HepG2 (cell line): Measurements from ENCODE around the gene SFRP4. TPM values are rescaled to one million over a fixed set of nuclear protein-coding genes. Genes with fewer than 3 reads are reported as not detected.
A peak's percentile ranks its signal among the peaks of the same experiment; 100 is the strongest.

Experiments
- ARNTL ChIP-seq: sonication (generic); formaldehyde crosslinking; IDR thresholded peaks from 2 replicates; pipeline ENCODE4 v1.4.0; 2020; ENCODE audit warnings: mild to moderate bottlenecking, missing genetic modification reagents
- ATAD3A ChIP-seq: sonication (generic); formaldehyde crosslinking; IDR thresholded peaks from 2 replicates; pipeline ENCODE4 v1.4.0; 2020; ENCODE audit warnings: missing genetic modification reagents
- BATF2 ChIP-seq: sonication (generic); formaldehyde crosslinking; IDR thresholded peaks from 2 replicates; pipeline ENCODE4 v1.8.0; 2022; ENCODE audit warnings: mild to moderate bottlenecking, missing genetic modification reagents, moderate library complexity
- EED ChIP-seq: sonication (generic); formaldehyde crosslinking; IDR thresholded peaks from 2 replicates; pipeline ENCODE4 v1.5.0; 2020; ENCODE audit warnings: mild to moderate bottlenecking, missing genetic modification reagents
- FOSL1 ChIP-seq: sonication (generic); formaldehyde crosslinking; IDR thresholded peaks from 2 replicates; pipeline ENCODE4 v1.9.0; 2021; ENCODE audit warnings: missing genetic modification reagents, borderline replicate concordance
- HDAC1 ChIP-seq: sonication (generic); formaldehyde crosslinking; IDR thresholded peaks from 2 replicates; pipeline ENCODE4 v1.5.1; 2020; ENCODE audit warnings: mild to moderate bottlenecking, missing genetic modification reagents
- HDAC2 ChIP-seq: sonication (generic); formaldehyde crosslinking; IDR thresholded peaks from 2 replicates; pipeline ENCODE4 v1.4.0; 2020; ENCODE audit warnings: missing genetic modification reagents
- NFATC3 ChIP-seq: sonication (generic); formaldehyde crosslinking; IDR thresholded peaks from 2 replicates; pipeline ENCODE4 v1.5.1; 2020; ENCODE audit warnings: mild to moderate bottlenecking, missing genetic modification reagents
- NPAS2 ChIP-seq: sonication (generic); formaldehyde crosslinking; IDR thresholded peaks from 2 replicates; pipeline ENCODE4 v1.8.0; 2022; ENCODE audit warnings: mild to moderate bottlenecking, missing genetic modification reagents, borderline replicate concordance
- PLRG1 ChIP-seq: fragments of 450-650 bp; conservative IDR thresholded peaks from 2 replicates; pipeline ENCODE4 v1.6.1; 2016
- STAG1 ChIP-seq: sonication (generic); formaldehyde crosslinking; IDR thresholded peaks from 2 replicates; pipeline ENCODE4 v1.4.0; 2020; ENCODE audit warnings: missing genetic modification reagents
- ZBTB42 ChIP-seq: sonication (generic); formaldehyde crosslinking; IDR thresholded peaks from 2 replicates; pipeline ENCODE4 v1.5.0; 2020; ENCODE audit warnings: mild to moderate bottlenecking, missing genetic modification reagents
- ZNF142 ChIP-seq: sonication (generic); formaldehyde crosslinking; IDR thresholded peaks from 2 replicates; pipeline ENCODE4 v1.4.0; 2020; ENCODE audit warnings: missing genetic modification reagents
- ZNF276 ChIP-seq: sonication (generic); formaldehyde crosslinking; IDR thresholded peaks from 2 replicates; pipeline ENCODE4 v1.4.0; 2020; ENCODE audit warnings: mild to moderate bottlenecking, low read depth, missing genetic modification reagents
- ZNF292 ChIP-seq: sonication (generic); formaldehyde crosslinking; IDR thresholded peaks from 2 replicates; pipeline ENCODE4 v1.8.1; 2022; ENCODE audit warnings: mild to moderate bottlenecking, low read depth, missing genetic modification reagents, borderline replicate concordance
- ZNF3 ChIP-seq: IDR thresholded peaks from 2 replicates; pipeline ENCODE4 v1.7.0; 2017; ENCODE audit warnings: inconsistent platforms
- ZNF513 ChIP-seq: sonication (generic); formaldehyde crosslinking; conservative IDR thresholded peaks from 2 replicates; pipeline ENCODE4 v1.5.0; 2020; ENCODE audit warnings: missing genetic modification reagents
- ZNF563 ChIP-seq: sonication (generic); formaldehyde crosslinking; IDR thresholded peaks from 2 replicates; pipeline ENCODE4 v1.8.0; 2022; ENCODE audit warnings: mild to moderate bottlenecking, moderate library complexity, missing genetic modification reagents
- polyA plus RNA-seq, 8 experiments: library from polyadenylated mRNA; depleted of rRNA in 3 of 8; stranded (reverse) in 7 of 8; unstranded in 1 of 8; fragments of >200 nt; fragmentation: Illumina TruSeq in 4 of 8; extraction: Trizol in 4 of 8; gene quantifications; 2 replicates each; pipeline versions ENCODE4 v1.2.1 to v1.2.3, GENCODE V29; 2011 to 2016; ENCODE audit warnings: low read depth in 4 of 8, missing spikeins in 1 of 8, mixed read lengths in 1 of 8; ENCODE audit not compliant: insufficient read depth in 1 of 8
- total RNA-seq, 5 experiments: library from RNA; depleted of rRNA; stranded (reverse); fragments of >200 nt; fragmentation: Illumina TruSeq; extraction: Trizol; gene quantifications; 2 replicates each; pipeline ENCODE4 v1.2.3, GENCODE V29; 2016; ENCODE audit warnings: low read depth in 1 of 5

The SFRP4 gene
- total and polyA plus RNA-seq, 2 of the 13 experiments (the other 11 are each of a cell fraction or from before 2014, with no cell fraction given), result 0.96 to 1.8 TPM

- no peak for TF ChIP-seq NPAS2 (CRISPR knock-in tag)
- no peak for TF ChIP-seq ATAD3A (CRISPR knock-in tag)
- no peak for TF ChIP-seq HDAC2 (CRISPR knock-in tag)
- TF ChIP-seq ZNF292 (CRISPR knock-in tag), result peak; percentile 47; the same call in 1 of the 2 replicates
- TF ChIP-seq ZBTB42 (CRISPR knock-in tag), result no peak
- no peak for TF ChIP-seq ZNF3 (CRISPR knock-in tag)
- no peak for TF ChIP-seq NFATC3 (CRISPR knock-in tag)
- TF ChIP-seq HDAC1 (CRISPR knock-in tag), result peak; percentile 39; the same call in 1 of the 2 replicates
- TF ChIP-seq PLRG1, result no peak
- TF ChIP-seq ZNF563 (CRISPR knock-in tag), result peak; percentile 80
- no peak for TF ChIP-seq ZNF276
- 0 out of 2 replicates have a peak, but pooled peaks have one; percentile 38 for TF ChIP-seq ZNF513 (CRISPR knock-in tag)
- TF ChIP-seq ARNTL (CRISPR knock-in tag), result no peak
- TF ChIP-seq BATF2 (CRISPR knock-in tag), result 0 out of 2 replicates have a peak, but pooled peaks have one; percentile 65
- TF ChIP-seq ZNF142 (CRISPR knock-in tag), result peak; percentile 36; the same call in 1 of the 2 replicates
- TF ChIP-seq FOSL1 (CRISPR knock-in tag), result 0 out of 2 replicates have a peak, but pooled peaks have one; percentile 48
- TF ChIP-seq STAG1, result peak; percentile 2; the same call in 1 of the 2 replicates
- TF ChIP-seq EED, result peak; percentile 86; the same call in 1 of the 2 replicates
Observed at GRCh38 chr7:37920849-37921805, 4.5 kb upstream of the SFRP4 start (continued).
